Measurements from ENCODE around the gene SERGEF.

The SERGEF gene

DNA sequence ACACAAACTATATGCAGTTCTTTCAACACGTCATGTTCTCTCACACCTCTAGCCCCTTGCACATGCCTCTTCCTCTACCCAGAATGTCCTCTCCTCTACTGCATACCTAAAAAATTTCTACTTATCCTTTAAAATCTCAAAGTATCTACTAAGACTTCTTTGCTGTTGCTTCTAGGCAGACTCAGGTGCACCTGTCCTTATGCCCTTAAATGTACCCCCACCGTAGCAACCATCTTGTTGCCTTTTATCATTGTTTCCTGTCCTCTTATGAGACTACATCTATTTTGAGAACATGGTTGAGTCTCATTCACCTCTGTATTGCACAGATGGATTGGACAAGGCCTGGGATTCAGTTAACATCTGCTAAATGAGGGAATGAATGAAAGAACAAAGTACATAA is 134.1 kb downstream of the SERGEF start:
- no peaks in the 10 kb centered on the region for H3K9me2 ChIP-seq (replicated peaks; ENCODE audit: control insufficient read depth, low read length)
- H3K4me2 ChIP-seq (ENCODE audit: low read length) = no peak overlapping the region
- no peak overlapping the region for H3K4me3 ChIP-seq (ENCODE audit: low read length)
- no peak overlapping the region for H3K27ac ChIP-seq (ENCODE audit: low read depth, low read length)
- H4K20me1 ChIP-seq (ENCODE audit: control insufficient read depth, insufficient read depth, low read depth, low read length) = no peaks in the 10 kb centered on the region; the same call in 1 of the 2 replicates
- H3K27me3 ChIP-seq (ENCODE audit: control insufficient read depth, low read length) = no peaks in the 10 kb centered on the region
- H3F3A ChIP-seq (ENCODE audit: control insufficient read depth, insufficient read depth) = no peaks in the 10 kb centered on the region
- H3K36me3 ChIP-seq (ENCODE audit: control insufficient read depth, low read length) = no peaks in the 10 kb centered on the region
- H3K4me1 ChIP-seq (ENCODE audit: control insufficient read depth, low read length) = no peaks in the 10 kb centered on the region
- H3K9me3 ChIP-seq (ENCODE audit: control insufficient read depth, insufficient read depth, low read length) = no peaks in the 10 kb centered on the region
- H3K79me2 ChIP-seq (ENCODE audit: control insufficient read depth, low read length) = no peaks in the 10 kb centered on the region
- no peak for TF ChIP-seq EZH2phosphoT487 (IDR thresholded peaks at IDR 0.05; ENCODE audit: borderline replicate concordance, low read length)
- TF ChIP-seq, protein P1, sequence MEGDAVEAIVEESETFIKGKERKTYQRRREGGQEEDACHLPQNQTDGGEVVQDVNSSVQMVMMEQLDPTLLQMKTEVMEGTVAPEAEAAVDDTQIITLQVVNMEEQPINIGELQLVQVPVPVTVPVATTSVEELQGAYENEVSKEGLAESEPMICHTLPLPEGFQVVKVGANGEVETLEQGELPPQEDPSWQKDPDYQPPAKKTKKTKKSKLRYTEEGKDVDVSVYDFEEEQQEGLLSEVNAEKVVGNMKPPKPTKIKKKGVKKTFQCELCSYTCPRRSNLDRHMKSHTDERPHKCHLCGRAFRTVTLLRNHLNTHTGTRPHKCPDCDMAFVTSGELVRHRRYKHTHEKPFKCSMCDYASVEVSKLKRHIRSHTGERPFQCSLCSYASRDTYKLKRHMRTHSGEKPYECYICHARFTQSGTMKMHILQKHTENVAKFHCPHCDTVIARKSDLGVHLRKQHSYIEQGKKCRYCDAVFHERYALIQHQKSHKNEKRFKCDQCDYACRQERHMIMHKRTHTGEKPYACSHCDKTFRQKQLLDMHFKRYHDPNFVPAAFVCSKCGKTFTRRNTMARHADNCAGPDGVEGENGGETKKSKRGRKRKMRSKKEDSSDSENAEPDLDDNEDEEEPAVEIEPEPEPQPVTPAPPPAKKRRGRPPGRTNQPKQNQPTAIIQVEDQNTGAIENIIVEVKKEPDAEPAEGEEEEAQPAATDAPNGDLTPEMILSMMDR (IDR thresholded peaks at IDR 0.05; ENCODE audit: low read depth, low read length, poor library complexity, severe bottlenecking) = no peak

DNA sequence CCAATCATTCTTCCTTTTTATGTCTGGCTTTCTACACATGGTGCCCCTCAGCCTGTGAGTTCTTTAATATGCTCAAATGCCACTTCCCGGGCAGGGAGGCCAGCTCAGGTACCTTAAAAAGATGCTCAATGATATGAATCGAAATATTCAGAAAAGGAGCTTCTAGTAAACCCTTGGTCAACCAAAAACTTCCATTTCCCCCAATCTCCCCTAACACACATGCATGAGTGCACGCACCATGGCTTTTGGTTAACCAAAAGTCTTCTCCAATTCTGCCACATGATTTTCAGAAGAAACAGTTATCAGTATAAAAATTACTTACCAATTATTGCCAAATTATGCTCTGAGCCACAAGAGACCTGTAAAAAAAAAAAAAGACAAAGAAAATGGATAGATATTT is 135.0 kb downstream of the SERGEF start:
- Histone ChIP-seq H3K27ac (ENCODE audit: low read depth, low read length) (no peak overlapping the region), H3K4me3 (ENCODE audit: low read length) (no peak overlapping the region), H3K9me2 (replicated peaks; ENCODE audit: control insufficient read depth, low read length) (no peaks in the 10 kb centered on the region), H3K4me1 (ENCODE audit: control insufficient read depth, low read length) (no peaks in the 10 kb centered on the region), H3F3A (ENCODE audit: control insufficient read depth, insufficient read depth) (no peaks in the 10 kb centered on the region), H3K79me2 (ENCODE audit: control insufficient read depth, low read length) (no peaks in the 10 kb centered on the region), H3K4me2 (ENCODE audit: low read length) (no peak overlapping the region), H3K27me3 (ENCODE audit: control insufficient read depth, low read length) (no peaks in the 10 kb centered on the region), H3K36me3 (ENCODE audit: control insufficient read depth, low read length) (peaks cover 3% of the 10 kb centered on the region), H4K20me1 (ENCODE audit: control insufficient read depth, insufficient read depth, low read depth, low read length) (no peaks in the 10 kb centered on the region; the same call in 1 of the 2 replicates), H3K9me3 (ENCODE audit: control insufficient read depth, insufficient read depth, low read length) (no peaks in the 10 kb centered on the region)
- TF ChIP-seq, protein P1 (IDR thresholded peaks at IDR 0.05; ENCODE audit: low read depth, low read length, poor library complexity, severe bottlenecking) = no peak

DNA sequence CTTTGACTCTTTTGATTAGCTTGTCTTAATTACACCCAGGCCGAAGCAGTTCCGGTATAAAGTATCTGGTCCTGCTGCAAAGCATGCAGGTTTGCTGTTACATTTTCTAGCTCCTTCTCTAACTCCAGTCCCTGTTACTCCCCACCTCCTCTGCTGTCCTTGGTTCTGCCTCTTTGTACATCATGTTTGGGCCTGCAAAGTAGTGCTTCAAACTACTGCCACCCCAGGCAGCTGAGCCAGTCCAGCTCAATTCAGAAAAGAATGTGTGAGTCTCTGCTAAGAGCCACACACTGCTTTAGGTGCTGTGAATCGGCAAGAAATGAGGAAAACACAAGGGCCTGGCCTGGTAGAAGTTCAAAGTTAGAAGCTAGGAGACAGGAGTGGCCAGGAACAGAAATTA is 136.0 kb downstream of the SERGEF start:
- no peaks in the 10 kb centered on the region for H3K4me1 ChIP-seq (ENCODE audit: control insufficient read depth, low read length)
- no peak overlapping the region for H3K4me2 ChIP-seq (ENCODE audit: low read length)
- peaks cover 4% of the 10 kb centered on the region for H3K36me3 ChIP-seq (ENCODE audit: control insufficient read depth, low read length)
- H3K9me3 ChIP-seq (ENCODE audit: control insufficient read depth, insufficient read depth, low read length) = no peaks in the 10 kb centered on the region
- no peak overlapping the region for H3K27ac ChIP-seq (ENCODE audit: low read depth, low read length)
- TF ChIP-seq, protein P1 (IDR thresholded peaks at IDR 0.05; ENCODE audit: low read depth, low read length, poor library complexity, severe bottlenecking) = no peak
- no peak for TF ChIP-seq EZH2phosphoT487 (IDR thresholded peaks at IDR 0.05; ENCODE audit: borderline replicate concordance, low read length)
- H4K20me1 ChIP-seq (ENCODE audit: control insufficient read depth, insufficient read depth, low read depth, low read length) = no peaks in the 10 kb centered on the region
- H3F3A ChIP-seq (ENCODE audit: control insufficient read depth, insufficient read depth) = no peaks in the 10 kb centered on the region
- no peak overlapping the region for H3K4me3 ChIP-seq (ENCODE audit: low read length)
- H3K27me3 ChIP-seq (ENCODE audit: control insufficient read depth, low read length) = no peaks in the 10 kb centered on the region
- no peaks in the 10 kb centered on the region for H3K79me2 ChIP-seq (ENCODE audit: control insufficient read depth, low read length)
- H3K9me2 ChIP-seq (replicated peaks; ENCODE audit: control insufficient read depth, low read length) = no peaks in the 10 kb centered on the region

DNA sequence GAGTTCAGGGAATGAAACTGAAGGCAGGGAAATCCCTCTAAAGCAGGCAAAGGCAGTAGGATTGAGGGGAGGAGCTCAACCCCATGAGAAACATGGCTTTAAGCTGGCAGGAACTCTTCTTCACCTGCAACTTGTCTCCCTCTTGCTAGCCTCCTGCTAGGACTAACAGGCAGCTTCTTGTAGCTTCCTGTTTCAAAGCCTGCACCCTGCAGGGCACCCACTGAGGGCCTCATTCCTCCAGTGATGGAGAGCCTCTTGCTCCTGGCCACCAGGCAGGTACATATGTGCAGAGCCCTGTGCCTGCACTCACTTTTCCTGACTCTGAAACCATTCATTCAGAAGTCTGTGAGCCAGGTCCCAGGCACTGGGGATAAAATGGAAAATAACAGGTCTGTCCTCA is 137.0 kb downstream of the SERGEF start:
- Histone ChIP-seq H3K27me3 (ENCODE audit: control insufficient read depth, low read length) (no peaks in the 10 kb centered on the region), H3F3A (ENCODE audit: control insufficient read depth, insufficient read depth) (no peaks in the 10 kb centered on the region), H4K20me1 (ENCODE audit: control insufficient read depth, insufficient read depth, low read depth, low read length) (no peaks in the 10 kb centered on the region), H3K27ac (ENCODE audit: low read depth, low read length) (no peak overlapping the region), H3K4me2 (ENCODE audit: low read length) (no peak overlapping the region), H3K36me3 (ENCODE audit: control insufficient read depth, low read length) (peaks cover 4% of the 10 kb centered on the region), H3K4me1 (ENCODE audit: control insufficient read depth, low read length) (no peaks in the 10 kb centered on the region), H3K9me3 (ENCODE audit: control insufficient read depth, insufficient read depth, low read length) (no peaks in the 10 kb centered on the region), H3K4me3 (ENCODE audit: low read length) (no peak overlapping the region), H3K79me2 (ENCODE audit: control insufficient read depth, low read length) (no peaks in the 10 kb centered on the region), H3K9me2 (replicated peaks; ENCODE audit: control insufficient read depth, low read length) (no peaks in the 10 kb centered on the region)
- no peak for TF ChIP-seq EZH2phosphoT487 (IDR thresholded peaks at IDR 0.05; ENCODE audit: borderline replicate concordance, low read length)
- TF ChIP-seq, protein P1 (IDR thresholded peaks at IDR 0.05; ENCODE audit: low read depth, low read length, poor library complexity, severe bottlenecking) = no peak
